BE2C (cell line): ENCODE data around the gene KCNC4.

Experiments used
- DNase-seq: peaks from one replicate; pipeline ENCODE4 v3.0.0-alpha.2; 2020
- H3K27me3 ChIP-seq: fragments of 250-450 bp; sonication (Bioruptor Pico); 2 replicates; pipeline ENCODE4 v1.5.1; 2020; ENCODE audit warnings: mild to moderate bottlenecking
- H3K36me3 ChIP-seq: fragments of 250-450 bp; sonication (Bioruptor Pico); 2 replicates; pipeline ENCODE4 v1.5.1; 2020; ENCODE audit warnings: mild to moderate bottlenecking
- H3K4me1 ChIP-seq: fragments of 250-450 bp; sonication (Bioruptor Pico); 2 replicates; pipeline ENCODE4 v1.5.1; 2020
- H3K4me3 ChIP-seq: 2 replicates; pipeline ENCODE4 v1.5.1; 2011; ENCODE audit warnings: low read depth, low read length
- H3K9me3 ChIP-seq: fragments of 250-450 bp; sonication (Bioruptor Pico); 2 replicates; pipeline ENCODE4 v1.5.1; 2020
- TF ChIP-seq, protein P1 (sequence below): IDR thresholded peaks from 2 replicates; pipeline ENCODE4 v1.5.1; 2012; ENCODE audit warnings: mild to moderate bottlenecking, low read depth, low read length

KCNC4 gene

GRCh38 chr1:110242062-110242461 is 31.9 kb downstream of the KCNC4 start:
- Histone ChIP-seq H3K4me3 (no peak overlapping the region), H3K27me3 (no peaks in the 10 kb centered on the region), H3K4me1 (peaks cover 12% of the 10 kb centered on the region), H3K9me3 (no peaks in the 10 kb centered on the region), H3K36me3 (no peaks in the 10 kb centered on the region)
- no peak for DNase-seq
- TF ChIP-seq, protein P1, sequence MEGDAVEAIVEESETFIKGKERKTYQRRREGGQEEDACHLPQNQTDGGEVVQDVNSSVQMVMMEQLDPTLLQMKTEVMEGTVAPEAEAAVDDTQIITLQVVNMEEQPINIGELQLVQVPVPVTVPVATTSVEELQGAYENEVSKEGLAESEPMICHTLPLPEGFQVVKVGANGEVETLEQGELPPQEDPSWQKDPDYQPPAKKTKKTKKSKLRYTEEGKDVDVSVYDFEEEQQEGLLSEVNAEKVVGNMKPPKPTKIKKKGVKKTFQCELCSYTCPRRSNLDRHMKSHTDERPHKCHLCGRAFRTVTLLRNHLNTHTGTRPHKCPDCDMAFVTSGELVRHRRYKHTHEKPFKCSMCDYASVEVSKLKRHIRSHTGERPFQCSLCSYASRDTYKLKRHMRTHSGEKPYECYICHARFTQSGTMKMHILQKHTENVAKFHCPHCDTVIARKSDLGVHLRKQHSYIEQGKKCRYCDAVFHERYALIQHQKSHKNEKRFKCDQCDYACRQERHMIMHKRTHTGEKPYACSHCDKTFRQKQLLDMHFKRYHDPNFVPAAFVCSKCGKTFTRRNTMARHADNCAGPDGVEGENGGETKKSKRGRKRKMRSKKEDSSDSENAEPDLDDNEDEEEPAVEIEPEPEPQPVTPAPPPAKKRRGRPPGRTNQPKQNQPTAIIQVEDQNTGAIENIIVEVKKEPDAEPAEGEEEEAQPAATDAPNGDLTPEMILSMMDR = no peak

DNA sequence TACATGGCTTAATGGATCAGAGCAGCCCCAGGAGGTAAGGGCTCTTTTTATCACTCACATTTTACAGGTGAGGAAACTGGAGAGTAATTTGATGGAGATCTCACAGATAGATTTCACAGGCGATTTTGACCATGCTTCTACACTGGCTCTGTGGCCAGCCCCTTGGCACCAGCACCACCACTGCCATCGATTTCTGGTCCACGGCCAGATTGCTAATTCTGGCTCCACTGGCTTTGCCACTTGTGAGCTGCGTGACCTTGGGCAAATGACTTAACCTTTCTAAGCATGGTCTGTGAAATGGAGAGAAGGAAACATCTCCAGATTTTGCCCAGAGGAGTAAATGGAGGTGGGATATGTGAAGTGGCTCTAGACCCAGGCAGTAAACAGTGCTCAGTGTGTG is 32.6 kb downstream of the KCNC4 start:
- H3K27me3 ChIP-seq = no peaks in the 10 kb centered on the region
- peaks cover 12% of the 10 kb centered on the region for H3K4me1 ChIP-seq
- no peaks in the 10 kb centered on the region for H3K36me3 ChIP-seq
- TF ChIP-seq, protein P1 = no peak
- H3K9me3 ChIP-seq = no peaks in the 10 kb centered on the region
- no peak for DNase-seq
- no peak overlapping the region for H3K4me3 ChIP-seq

- no peak for DNase-seq
- no peaks in the 10 kb centered on the region for H3K9me3 ChIP-seq
- no peaks in the 10 kb centered on the region for H3K27me3 ChIP-seq
- H3K4me3 ChIP-seq = no peak overlapping the region
- H3K4me1 ChIP-seq = peaks cover 12% of the 10 kb centered on the region
- TF ChIP-seq, protein P1 = no peak
- H3K36me3 ChIP-seq = no peaks in the 10 kb centered on the region
Measured at GRCh38 chr1:110243146-110243545, 33.0 kb downstream of the KCNC4 start.

GRCh38 chr1:110243574-110243973 is 33.5 kb downstream of the KCNC4 start:
- H3K4me3 ChIP-seq = no peak overlapping the region
- no peaks in the 10 kb centered on the region for H3K27me3 ChIP-seq
- H3K36me3 ChIP-seq = no peaks in the 10 kb centered on the region
- TF ChIP-seq, protein P1 = no peak
- no peak for DNase-seq
- H3K9me3 ChIP-seq = no peaks in the 10 kb centered on the region
- H3K4me1 ChIP-seq = peaks cover 12% of the 10 kb centered on the region

GRCh38 chr1:110245876-110246620 is 35.9 kb downstream of the KCNC4 start:
- no peaks in the 10 kb centered on the region; the same call in 1 of the 2 replicates for H3K4me1 ChIP-seq
- H3K36me3 ChIP-seq = no peaks in the 10 kb centered on the region
- no peak for DNase-seq
- H3K27me3 ChIP-seq = no peaks in the 10 kb centered on the region
- no peak overlapping the region for H3K4me3 ChIP-seq
- H3K9me3 ChIP-seq = no peaks in the 10 kb centered on the region
- TF ChIP-seq, protein P1 = no peak

DNA sequence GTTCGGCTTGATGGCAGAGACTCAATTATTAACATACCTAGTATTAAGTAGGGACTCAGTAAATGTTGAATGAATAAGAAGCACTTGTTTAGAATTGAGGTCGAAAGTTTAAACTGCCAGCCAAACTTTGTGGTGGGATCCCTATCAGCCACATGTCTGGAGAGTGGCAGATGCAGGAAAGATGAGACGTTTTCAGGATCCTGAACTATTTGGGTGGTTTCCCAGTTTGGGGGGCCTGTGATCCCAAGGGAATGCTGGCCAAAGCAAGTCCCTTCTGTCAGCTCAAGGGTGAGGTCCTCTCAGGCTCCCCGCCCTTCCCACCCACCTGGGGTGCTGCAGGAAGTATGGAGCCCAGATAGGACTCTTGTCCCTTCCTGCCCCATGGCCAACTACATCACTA is 38.6 kb downstream of the KCNC4 start:
- H3K36me3 ChIP-seq = no peaks in the 10 kb centered on the region
- TF ChIP-seq, protein P1 = no peak
- no peaks in the 10 kb centered on the region for H3K9me3 ChIP-seq
- no peak for DNase-seq
- no peaks in the 10 kb centered on the region for H3K27me3 ChIP-seq
- H3K4me1 ChIP-seq = no peaks in the 10 kb centered on the region; the same call in 1 of the 2 replicates
- no peak overlapping the region for H3K4me3 ChIP-seq
